ENCODE measurements around the gene MANEAL.

Gene MANEAL

GRCh38 chr1:37807220-37807554 is 13.5 kb downstream of the MANEAL start:
- no peak for DNase-seq (ENCODE audit: low read depth)
- peak overlapping the region; percentile 89 for H3K4me3 ChIP-seq (ENCODE audit: low read depth, low read length)
- no peak for TF ChIP-seq CTCF (conservative IDR thresholded peaks at IDR 0.05; ENCODE audit: low read depth, low read length)

- peak; percentile 95 for DNase-seq (ENCODE audit: low read depth)
- peak within 1 kb of the TSS; percentile 89 for H3K4me3 ChIP-seq (ENCODE audit: low read depth, low read length)
- TF ChIP-seq CTCF (conservative IDR thresholded peaks at IDR 0.05; ENCODE audit: low read depth, low read length): no peak
Observed at GRCh38 chr1:37807555-37808368, 14.1 kb downstream of the MANEAL start, which contains the start of the genes C1orf122 and YRDC. Gene C1orf122 (plus strand): TSS chr1:37807790. CDS start chr1:37808405, 615 bp downstream. Gene YRDC (minus strand): TSS chr1:37808208. CDS start chr1:37808180, 28 bp downstream.

GRCh38 chr1:37808369-37809319 is 15.0 kb downstream of the MANEAL start:
- peak; percentile 22 for TF ChIP-seq CTCF (conservative IDR thresholded peaks at IDR 0.05; ENCODE audit: low read depth, low read length)
- H3K4me3 ChIP-seq (ENCODE audit: low read depth, low read length): peak overlapping the region; percentile 89
- peak; percentile 85 for DNase-seq (ENCODE audit: low read depth)

GRCh38 chr1:37809942-37810341 is 16.3 kb downstream of the MANEAL start:
- no peak overlapping the region for H3K4me3 ChIP-seq (ENCODE audit: low read depth, low read length)
- peak; percentile 71 for DNase-seq (ENCODE audit: low read depth)
- TF ChIP-seq CTCF (conservative IDR thresholded peaks at IDR 0.05; ENCODE audit: low read depth, low read length): no peak

GRCh38 chr1:37811027-37811655 is 17.5 kb downstream of the MANEAL start:
- TF ChIP-seq CTCF (conservative IDR thresholded peaks at IDR 0.05; ENCODE audit: low read depth, low read length): peak; percentile 97
- no peak overlapping the region for H3K4me3 ChIP-seq (ENCODE audit: low read depth, low read length)
- peak; percentile 90 for DNase-seq (ENCODE audit: low read depth)

- no peak for DNase-seq (ENCODE audit: low read depth)
- TF ChIP-seq CTCF (conservative IDR thresholded peaks at IDR 0.05; ENCODE audit: low read depth, low read length): no peak
- no peak overlapping the region for H3K4me3 ChIP-seq (ENCODE audit: low read depth, low read length)
Observed at GRCh38 chr1:37813529-37814145, 20.0 kb downstream of the MANEAL start.
